ENCODE data around the gene LEPROT.

- TF ChIP-seq POLR2A (IDR thresholded peaks at IDR 0.05) = no peak
- TF ChIP-seq, protein P1, sequence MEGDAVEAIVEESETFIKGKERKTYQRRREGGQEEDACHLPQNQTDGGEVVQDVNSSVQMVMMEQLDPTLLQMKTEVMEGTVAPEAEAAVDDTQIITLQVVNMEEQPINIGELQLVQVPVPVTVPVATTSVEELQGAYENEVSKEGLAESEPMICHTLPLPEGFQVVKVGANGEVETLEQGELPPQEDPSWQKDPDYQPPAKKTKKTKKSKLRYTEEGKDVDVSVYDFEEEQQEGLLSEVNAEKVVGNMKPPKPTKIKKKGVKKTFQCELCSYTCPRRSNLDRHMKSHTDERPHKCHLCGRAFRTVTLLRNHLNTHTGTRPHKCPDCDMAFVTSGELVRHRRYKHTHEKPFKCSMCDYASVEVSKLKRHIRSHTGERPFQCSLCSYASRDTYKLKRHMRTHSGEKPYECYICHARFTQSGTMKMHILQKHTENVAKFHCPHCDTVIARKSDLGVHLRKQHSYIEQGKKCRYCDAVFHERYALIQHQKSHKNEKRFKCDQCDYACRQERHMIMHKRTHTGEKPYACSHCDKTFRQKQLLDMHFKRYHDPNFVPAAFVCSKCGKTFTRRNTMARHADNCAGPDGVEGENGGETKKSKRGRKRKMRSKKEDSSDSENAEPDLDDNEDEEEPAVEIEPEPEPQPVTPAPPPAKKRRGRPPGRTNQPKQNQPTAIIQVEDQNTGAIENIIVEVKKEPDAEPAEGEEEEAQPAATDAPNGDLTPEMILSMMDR (IDR thresholded peaks at IDR 0.05) = no peak
Observed at GRCh38 chr1:65395887-65396612, 24.4 kb upstream of the LEPROT start.
